CD14-positive monocyte (primary cell): ENCODE data around the gene FASTK. TPM values are rescaled to one million over a fixed set of nuclear protein-coding genes. Genes with fewer than 3 reads are reported as not detected.

Source experiments
- DNase-seq, 3 donors: peaks; one replicate each; pipeline ENCODE4 v3.0.0-alpha.2; 2011 to 2022
- H2AFZ ChIP-seq: 2 replicates; pipeline ENCODE4 v1.6.0; 2012; ENCODE audit warnings: mild to moderate bottlenecking, low read depth, low read length, inconsistent platforms; ENCODE audit not compliant: insufficient read depth, poor library complexity, severe bottlenecking
- H3K27ac ChIP-seq, 2 donors: 1 replicate in 1 of 2; 2 replicates in 1 of 2; pipeline ENCODE4 v1.5.1; 2012 to 2013; ENCODE audit warnings: low read length in 2 of 2, control low read depth in 1 of 2, inconsistent platforms in 1 of 2, low read depth in 1 of 2, mild to moderate bottlenecking in 1 of 2
- H3K27me3 ChIP-seq, 2 donors: one replicate each; pipeline versions ENCODE4 v1.6.0 to v1.6.1; 2011 to 2013; ENCODE audit warnings: low read length in 2 of 2; ENCODE audit not compliant: control insufficient read depth in 2 of 2, insufficient read depth in 2 of 2
- H3K36me3 ChIP-seq, 2 donors: replicated peaks in 1 of 2; 1 replicate in 1 of 2; 2 replicates in 1 of 2; pipeline versions ENCODE4 v1.5.1 to v1.6.1; 2012 to 2013; ENCODE audit warnings: low read length in 2 of 2, control low read depth in 1 of 2, inconsistent platforms in 1 of 2, mild to moderate bottlenecking in 1 of 2; ENCODE audit not compliant: insufficient read depth in 2 of 2, control insufficient read depth in 1 of 2
- H3K4me1 ChIP-seq, 2 donors: 1 replicate in 1 of 2; 2 replicates in 1 of 2; pipeline versions ENCODE4 v1.5.1 to v1.6.1; 2012 to 2013; ENCODE audit warnings: low read length in 2 of 2, control low read depth in 1 of 2, inconsistent platforms in 1 of 2, mild to moderate bottlenecking in 1 of 2, moderate library complexity in 1 of 2; ENCODE audit not compliant: insufficient read depth in 2 of 2, control insufficient read depth in 1 of 2
- H3K4me2 ChIP-seq: replicated peaks from 2 replicates; pipeline ENCODE3; 2012; ENCODE audit warnings: low read length, moderate library complexity, mild to moderate bottlenecking; ENCODE audit not compliant: poor library complexity, severe bottlenecking; ENCODE audit errors: extremely low read depth
- H3K4me3 ChIP-seq, 3 experiments: fragments of 200-600 bp in 1 of 3; sonication (generic) in 1 of 3; replicated peaks in 1 of 3; 1 replicate in 2 of 3; 2 replicates in 1 of 3; pipeline ENCODE4 v1.5.1; 2011 to 2013; ENCODE audit warnings: low read length in 3 of 3, mild to moderate bottlenecking in 3 of 3, control low read depth in 2 of 3, low read depth in 2 of 3, inconsistent platforms in 1 of 3, moderate library complexity in 1 of 3
- H3K79me2 ChIP-seq: 2 replicates; pipeline ENCODE4 v1.6.0; 2012; ENCODE audit warnings: mild to moderate bottlenecking, control low read depth, inconsistent platforms, low read length, moderate library complexity; ENCODE audit not compliant: insufficient read depth
- H3K9ac ChIP-seq: 2 replicates; pipeline ENCODE4 v1.6.0; 2017; ENCODE audit warnings: low read length, mild to moderate bottlenecking; ENCODE audit not compliant: insufficient read depth, poor library complexity, severe bottlenecking
- H3K9me3 ChIP-seq, 2 donors: replicated peaks in 1 of 2; 1 replicate in 1 of 2; 2 replicates in 1 of 2; pipeline versions ENCODE4 v1.5.1 to v1.6.1; 2012 to 2013; ENCODE audit warnings: low read length in 2 of 2, control low read depth in 1 of 2; ENCODE audit not compliant: control insufficient read depth in 1 of 2, insufficient read depth in 1 of 2
- H4K20me1 ChIP-seq: 2 replicates; pipeline ENCODE4 v1.6.0; 2012; ENCODE audit warnings: mild to moderate bottlenecking, low read length, control low read depth, moderate library complexity; ENCODE audit not compliant: insufficient read depth
- H3K27ac Mint-ChIP-seq, 7 donors: one replicate each; pipeline ENCODE4 v1.8.0; 2020; ENCODE audit warnings: mild to moderate bottlenecking in 7 of 7, mixed read lengths in 7 of 7, moderate library complexity in 6 of 7, inconsistent platforms in 2 of 7
- H3K27me3 Mint-ChIP-seq, 3 donors: one replicate each; pipeline ENCODE4 v1.8.0; 2021 to 2022; ENCODE audit warnings: low read depth in 3 of 3, mild to moderate bottlenecking in 3 of 3, mixed read lengths in 3 of 3, moderate library complexity in 3 of 3, inconsistent platforms in 1 of 3
- H3K36me3 Mint-ChIP-seq, 2 donors: one replicate each; pipeline ENCODE4 v1.8.0; 2020; ENCODE audit warnings: mixed read lengths in 2 of 2, inconsistent platforms in 1 of 2, mild to moderate bottlenecking in 1 of 2
- H3K4me1 Mint-ChIP-seq: one replicate; pipeline ENCODE4 v1.8.0; 2020; ENCODE audit warnings: mild to moderate bottlenecking, mixed read lengths
- H3K4me3 Mint-ChIP-seq, 2 donors: one replicate each; pipeline ENCODE4 v1.8.0; 2020; ENCODE audit warnings: mild to moderate bottlenecking in 2 of 2, mixed read lengths in 2 of 2, moderate library complexity in 1 of 2
- H3K9me3 Mint-ChIP-seq, 7 donors: one replicate each; pipeline ENCODE4 v1.8.0; 2020 to 2022; ENCODE audit warnings: mixed read lengths in 7 of 7, mild to moderate bottlenecking in 6 of 7, moderate library complexity in 6 of 7, inconsistent platforms in 2 of 7
- CTCF ChIP-seq: fragments of 200-600 bp; IDR thresholded peaks from one replicate; pipeline ENCODE4 v1.8.0; 2022; ENCODE audit warnings: antibody characterized with exemption, mild to moderate bottlenecking
- WGBS: methylation state at CpG from one replicate; pipeline ENCODE4 v1.1.5; 2013; ENCODE audit warnings: missing lambda C conversion rate; ENCODE audit not compliant: insufficient coverage; 5-methylcytosine and 5-hydroxymethylcytosine counted together
- intact Hi-C, 2 donors: fragments of 100-400 bp; cut with micrococcal nuclease; formaldehyde crosslinking; loops; one replicate each; pipeline versions ENCODE4 v1.15.0 to v1.15.1; 2023
- polyA plus RNA-seq, 3 donors: library from polyadenylated mRNA; depleted of rRNA in 1 of 3; unstranded in 2 of 3; stranded (reverse) in 1 of 3; fragments of 300-500 nt in 2 of 3; fragments of >200 nt in 1 of 3; fragmentation: Illumina TruSeq in 2 of 3; gene quantifications; 1 replicate in 2 of 3; 2 replicates in 1 of 3; pipeline ENCODE4 v1.2.3, GENCODE V29; 2012 to 2021

The FASTK gene
- polyA plus RNA-seq, 3 donors: 34.7 to 110 (median 38.6) TPM

GRCh38 chr7:151060416-151061212, 20.0 kb downstream of the FASTK start:
- Histone ChIP-seq H2AFZ (peak overlapping the region; percentile 87), H3K4me3 (peak overlapping the region; percentile 66 to 97 (median 94)), H3K27ac (peak overlapping the region in 1 of 2 donors; percentile 12), H3K4me2 (peak overlapping the region; percentile 98), H4K20me1 (peaks cover 60% of the 10 kb centered on the region), H3K36me3 (peaks cover 24 to 37% of the 10 kb centered on the region in 2 donors), H3K4me1 (peaks cover 35 to 43% of the 10 kb centered on the region in 2 donors), H3K79me2 (peaks cover 38% of the 10 kb centered on the region), H3K27me3 (no peaks in the 10 kb centered on the region), H3K9me3 (no peaks in the 10 kb centered on the region), H3K9ac (peak overlapping the region; percentile 72)
- no peak for DNase-seq
- peak overlapping the region in 3 of 7 donors; percentile 16 to 86 (median 42) for H3K27ac Mint-ChIP-seq
- H3K27me3 Mint-ChIP-seq: peaks cover 0 to 1% (median 0%) of the 10 kb centered on the region in 3 donors
- peaks cover 36% of the 10 kb centered on the region for H3K4me1 Mint-ChIP-seq
- H3K36me3 Mint-ChIP-seq: peaks cover 21 to 33% of the 10 kb centered on the region in 2 donors
- no peaks in the 10 kb centered on the region for H3K9me3 Mint-ChIP-seq
- 4% methylated on average over 5 of the region's 21 CpGs for WGBS
- intact Hi-C loops: no loop called here
- TF ChIP-seq CTCF: no peak
- peak overlapping the region; percentile 84 to 98 for H3K4me3 Mint-ChIP-seq

DNA sequence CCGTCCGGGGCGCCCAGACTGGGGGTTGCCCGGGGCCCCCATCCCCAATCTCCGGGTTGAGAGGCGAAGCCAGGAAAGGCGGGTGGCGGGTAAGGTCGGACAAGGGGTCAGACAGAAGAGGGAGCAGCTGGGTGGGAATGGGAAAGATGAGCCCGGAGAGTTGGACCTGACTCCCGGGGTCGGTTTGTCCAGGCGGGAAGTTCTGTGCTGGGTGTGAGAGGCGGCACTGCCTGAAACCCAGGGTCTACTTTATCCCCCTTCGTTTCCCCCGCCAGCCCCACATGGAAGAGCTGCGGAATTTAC, 20.5 kb downstream of the FASTK start:
- WGBS: 0% methylated on average over 8 of the region's 17 CpGs
- no peak for DNase-seq
- Histone ChIP-seq H3K9ac (peak overlapping the region; percentile 72), H3K4me1 (peaks cover 35 to 43% of the 10 kb centered on the region in 2 donors), H3K4me3 (peak overlapping the region; percentile 66 to 97 (median 94)), H2AFZ (peak overlapping the region; percentile 87), H3K27ac (peak overlapping the region in 1 of 2 donors; percentile 12), H3K9me3 (no peaks in the 10 kb centered on the region), H3K36me3 (peaks cover 19 to 31% of the 10 kb centered on the region in 2 donors), H3K4me2 (peak overlapping the region; percentile 98), H4K20me1 (peaks cover 54% of the 10 kb centered on the region), H3K79me2 (peaks cover 38% of the 10 kb centered on the region), H3K27me3 (no peaks in the 10 kb centered on the region)
- no peaks in the 10 kb centered on the region for H3K9me3 Mint-ChIP-seq
- H3K4me3 Mint-ChIP-seq: peak overlapping the region; percentile 84 to 98
- H3K36me3 Mint-ChIP-seq: peaks cover 16 to 28% of the 10 kb centered on the region in 2 donors
- intact Hi-C loops: no loop called here
- H3K27ac Mint-ChIP-seq: peak overlapping the region in 3 of 7 donors; percentile 42 to 86 (median 72)
- no peak for TF ChIP-seq CTCF
- peaks cover 36% of the 10 kb centered on the region for H3K4me1 Mint-ChIP-seq
- H3K27me3 Mint-ChIP-seq: peaks cover 0 to 1% (median 0%) of the 10 kb centered on the region in 3 donors
